ENCODE data around the gene USP25.

USP25 gene

DNA sequence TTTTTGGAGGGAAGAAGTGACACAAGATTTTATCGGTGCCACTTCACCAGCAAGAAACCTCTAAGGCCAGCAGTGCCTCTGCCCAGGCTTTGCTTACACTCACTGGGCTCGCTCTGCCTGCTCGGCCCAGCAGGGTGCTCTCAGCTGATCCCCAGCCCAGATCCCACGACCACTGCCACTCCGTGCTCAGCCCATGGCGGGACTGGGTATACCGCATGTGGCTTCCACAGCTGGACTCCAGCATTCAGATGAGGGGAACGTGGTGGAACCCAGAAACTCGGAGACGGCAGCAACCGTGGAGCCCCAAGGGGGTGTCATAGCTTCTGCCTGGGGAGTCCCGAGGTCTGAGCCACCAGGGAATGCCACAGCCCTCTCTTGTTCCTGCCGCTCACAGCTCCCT lies 12.9 kb downstream of the USP25 start:
- Mint-ChIP-seq H3K9me3 (peaks cover 7% of the 10 kb centered on the region), H3K27me3 (ENCODE audit: low read depth) (no peaks in the 10 kb centered on the region)

GRCh38 chr21:15743593-15743992 lies 13.8 kb downstream of the USP25 start:
- Mint-ChIP-seq H3K27ac (peak overlapping the region in 1 of 3 experiments; percentile 33), H3K9me3 (peaks cover 3% of the 10 kb centered on the region)
- no peak for TF ChIP-seq CTCF (IDR thresholded peaks at IDR 0.05; ENCODE audit: unreplicated experiment in 3 of 3)

More for the DNA sequence above, 12.9 kb downstream of the USP25 start:
- Mint-ChIP-seq H3K4me1 (peaks cover 30% of the 10 kb centered on the region), H3K36me3 (ENCODE audit: low read depth) (peaks cover 48% of the 10 kb centered on the region), H3K27ac (no peak overlapping the region), H3K4me3 (no peak overlapping the region)
- TF ChIP-seq CTCF (IDR thresholded peaks at IDR 0.05; ENCODE audit: unreplicated experiment in 3 of 3) = no peak

GRCh38 chr21:15744926-15745325 lies 15.1 kb downstream of the USP25 start:
- Mint-ChIP-seq H3K27me3 (ENCODE audit: low read depth) (no peaks in the 10 kb centered on the region), H3K4me1 (peaks cover 28% of the 10 kb centered on the region), H3K27ac (peak overlapping the region in 1 of 3 experiments; percentile 20), H3K4me3 (no peak overlapping the region), H3K9me3 (no peaks in the 10 kb centered on the region), H3K36me3 (ENCODE audit: low read depth) (peaks cover 38% of the 10 kb centered on the region)
- no peak for TF ChIP-seq CTCF (IDR thresholded peaks at IDR 0.05; ENCODE audit: unreplicated experiment in 3 of 3)

More at GRCh38 chr21:15743593-15743992, 13.8 kb downstream of the USP25 start:
- peaks cover 29% of the 10 kb centered on the region for H3K4me1 Mint-ChIP-seq
- no peaks in the 10 kb centered on the region for H3K27me3 Mint-ChIP-seq (ENCODE audit: low read depth)
- H3K36me3 Mint-ChIP-seq (ENCODE audit: low read depth) = peaks cover 40% of the 10 kb centered on the region
- H3K4me3 Mint-ChIP-seq = no peak overlapping the region

GRCh38 chr21:15748586-15748985 lies 18.8 kb downstream of the USP25 start:
- no peaks in the 10 kb centered on the region for H3K9me3 Mint-ChIP-seq
- H3K4me3 Mint-ChIP-seq = no peak overlapping the region
- H3K27me3 Mint-ChIP-seq (ENCODE audit: low read depth) = no peaks in the 10 kb centered on the region
- H3K4me1 Mint-ChIP-seq = peaks cover 26% of the 10 kb centered on the region
- peak overlapping the region; percentile 15 to 63 (median 51) for H3K27ac Mint-ChIP-seq
- H3K36me3 Mint-ChIP-seq (ENCODE audit: low read depth) = peaks cover 18% of the 10 kb centered on the region
- no peak for TF ChIP-seq CTCF (IDR thresholded peaks at IDR 0.05; ENCODE audit: unreplicated experiment in 3 of 3)

DNA sequence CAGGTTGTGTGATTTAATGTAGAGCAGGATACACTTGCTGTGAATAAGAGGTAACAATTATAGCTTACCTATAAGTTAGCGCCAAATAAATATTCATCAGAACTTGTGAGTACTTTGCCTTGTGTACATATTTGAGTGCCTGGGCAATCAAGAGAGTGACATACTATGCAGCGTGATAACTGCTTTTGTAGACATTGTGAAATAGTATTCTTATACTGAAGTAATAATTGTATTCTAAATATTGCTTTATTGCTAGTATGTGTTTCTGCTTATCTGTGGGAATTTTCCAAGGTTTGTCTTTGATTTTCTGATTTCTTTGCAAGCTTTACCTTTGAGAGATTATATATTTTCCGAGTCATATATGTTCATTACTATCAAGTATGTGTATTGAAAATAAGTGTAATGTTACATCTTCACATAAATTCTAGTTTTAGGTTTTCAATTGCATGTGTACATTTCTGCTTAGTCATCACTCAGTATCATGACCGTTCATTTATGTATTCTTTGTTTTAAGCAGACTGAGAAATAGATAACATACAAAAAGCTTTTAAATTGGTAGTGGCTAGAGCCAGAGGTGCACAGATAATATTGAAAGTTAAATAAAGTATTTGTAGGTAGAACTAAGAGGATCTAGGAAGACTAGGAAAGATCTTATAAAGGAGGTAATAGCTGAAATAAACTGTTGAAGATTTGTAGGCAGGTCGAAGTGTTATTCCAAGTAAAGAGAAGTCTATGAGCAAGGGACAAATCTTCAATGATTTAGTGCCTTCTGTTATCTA lies 19.5 kb downstream of the USP25 start:
- no peak for TF ChIP-seq CTCF (IDR thresholded peaks at IDR 0.05; ENCODE audit: unreplicated experiment in 3 of 3)
- Mint-ChIP-seq H3K4me3 (peak overlapping the region in 1 of 3 experiments; percentile 2), H3K27ac (peak overlapping the region; percentile 32 to 63 (median 51)), H3K9me3 (no peaks in the 10 kb centered on the region), H3K27me3 (ENCODE audit: low read depth) (no peaks in the 10 kb centered on the region), H3K4me1 (peaks cover 27% of the 10 kb centered on the region), H3K36me3 (ENCODE audit: low read depth) (peaks cover 14% of the 10 kb centered on the region)

GRCh38 chr21:15749861-15750159 lies 20.0 kb downstream of the USP25 start:
- Mint-ChIP-seq H3K27me3 (ENCODE audit: low read depth) (no peaks in the 10 kb centered on the region), H3K27ac (peak overlapping the region; percentile 32 to 63 (median 51)), H3K36me3 (ENCODE audit: low read depth) (peaks cover 18% of the 10 kb centered on the region), H3K4me3 (peak overlapping the region in 2 of 3 experiments; percentile 32 to 54), H3K4me1 (peaks cover 33% of the 10 kb centered on the region), H3K9me3 (no peaks in the 10 kb centered on the region)
- no peak for TF ChIP-seq CTCF (IDR thresholded peaks at IDR 0.05; ENCODE audit: unreplicated experiment in 3 of 3)

Measured in nephron (organoid).